NT2/D1 (cell line): ENCODE results near the gene NASP.

Source experiments
- DNase-seq: peaks from one replicate; pipeline ENCODE4 v3.0.0-alpha.2; 2011; ENCODE audit warnings: low read depth, low spot score
- H3K27me3 ChIP-seq: 2 replicates; pipeline ENCODE4 v1.6.0; 2011; ENCODE audit warnings: mild to moderate bottlenecking; ENCODE audit not compliant: insufficient read length, insufficient read depth
- H3K36me3 ChIP-seq: 2 replicates; pipeline ENCODE4 v1.6.1; 2011; ENCODE audit warnings: mild to moderate bottlenecking, low read length, mixed read lengths; ENCODE audit not compliant: insufficient read depth, insufficient read length
- H3K4me1 ChIP-seq: 2 replicates; pipeline ENCODE4 v1.5.1; 2011; ENCODE audit not compliant: insufficient read depth, insufficient read length
- H3K4me3 ChIP-seq: 2 replicates; pipeline ENCODE4 v1.5.1; 2011; ENCODE audit warnings: low read depth; ENCODE audit not compliant: insufficient read length
- H3K9ac ChIP-seq: 2 replicates; pipeline ENCODE4 v1.6.0; 2011; ENCODE audit warnings: low read depth; ENCODE audit not compliant: insufficient read length
- H3K9me3 ChIP-seq: 2 replicates; pipeline ENCODE4 v1.5.1; 2011; ENCODE audit warnings: mild to moderate bottlenecking, low read length; ENCODE audit not compliant: insufficient read depth
- SUZ12 ChIP-seq: IDR thresholded peaks from 2 replicates; pipeline ENCODE4 v1.6.1; 2011; ENCODE audit not compliant: insufficient read length, insufficient read depth; ENCODE audit errors: extremely low read depth
- YY1 ChIP-seq: IDR thresholded peaks from 2 replicates; pipeline ENCODE4 v1.6.1; 2011; ENCODE audit not compliant: insufficient read length, insufficient read depth
- ZNF274 ChIP-seq: IDR thresholded peaks from 2 replicates; pipeline ENCODE4 v1.6.1; 2011; ENCODE audit warnings: mild to moderate bottlenecking, low read depth, low read length

The NASP gene

GRCh38 chr1:45643978-45644377 lies 60.1 kb downstream of the NASP start:
- Histone ChIP-seq H3K27me3 (no peaks in the 10 kb centered on the region), H3K4me1 (no peaks in the 10 kb centered on the region), H3K9ac (no peak overlapping the region), H3K9me3 (no peaks in the 10 kb centered on the region), H3K4me3 (no peak overlapping the region), H3K36me3 (peaks cover 85% of the 10 kb centered on the region)
- no peak for DNase-seq
- TF ChIP-seq YY1 (no peak), ZNF274 (no peak), SUZ12 (no peak)

GRCh38 chr1:45644661-45645060 lies 60.8 kb downstream of the NASP start:
- H3K4me1 ChIP-seq = no peaks in the 10 kb centered on the region
- DNase-seq = no peak
- H3K4me3 ChIP-seq = no peak overlapping the region
- H3K9ac ChIP-seq = no peak overlapping the region
- H3K36me3 ChIP-seq = peaks cover 85% of the 10 kb centered on the region
- no peaks in the 10 kb centered on the region for H3K9me3 ChIP-seq
- TF ChIP-seq ZNF274 (no peak), SUZ12 (no peak), YY1 (no peak)
- H3K27me3 ChIP-seq = no peaks in the 10 kb centered on the region

DNA sequence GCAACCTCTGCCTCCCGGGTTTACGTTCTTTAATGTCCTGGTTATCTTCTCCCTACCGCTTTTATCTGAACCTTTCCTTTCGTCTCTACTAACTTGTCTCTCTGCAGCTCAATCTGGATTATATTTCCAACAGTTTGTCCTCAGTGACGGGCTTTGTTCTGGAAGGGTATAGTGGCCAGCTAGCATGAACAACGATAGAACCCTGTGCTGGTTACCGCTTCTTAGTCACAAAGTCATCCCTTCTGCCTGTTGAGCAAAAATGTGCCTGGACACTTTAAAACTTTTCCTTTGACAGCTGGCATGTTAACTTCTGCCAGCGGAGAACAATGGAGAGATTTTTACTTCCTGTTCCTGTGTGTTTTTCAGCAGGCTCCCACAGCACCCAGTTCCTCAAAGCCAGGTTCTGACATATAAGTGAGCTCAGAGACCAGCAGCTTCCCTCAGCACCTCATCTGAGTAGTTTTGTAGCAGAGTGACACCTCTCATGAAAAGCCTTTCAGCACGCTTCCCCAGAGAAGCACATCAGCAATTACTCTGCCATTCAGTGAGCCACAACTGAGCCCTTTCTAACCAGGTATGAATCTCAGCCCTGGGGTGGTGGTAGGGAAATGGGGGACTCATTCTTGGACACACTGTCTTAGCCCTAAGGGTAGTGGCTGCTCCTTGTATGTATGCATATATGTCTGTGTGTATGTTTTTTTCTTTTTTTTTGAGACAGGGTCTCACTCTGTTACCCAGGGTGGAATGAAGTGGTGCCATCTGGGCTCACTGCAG lies 63.6 kb downstream of the NASP start:
- H3K36me3 ChIP-seq = peaks cover 86% of the 10 kb centered on the region
- H3K4me1 ChIP-seq = no peaks in the 10 kb centered on the region
- H3K4me3 ChIP-seq = no peak overlapping the region
- no peak for TF ChIP-seq ZNF274
- TF ChIP-seq YY1 = no peak
- no peak for TF ChIP-seq SUZ12
- DNase-seq = no peak
- no peaks in the 10 kb centered on the region for H3K9me3 ChIP-seq
- H3K27me3 ChIP-seq = no peaks in the 10 kb centered on the region
- H3K9ac ChIP-seq = no peak overlapping the region

- H3K9ac ChIP-seq = no peak overlapping the region
- no peaks in the 10 kb centered on the region for H3K9me3 ChIP-seq
- TF ChIP-seq YY1 (no peak), SUZ12 (no peak), ZNF274 (no peak)
- no peaks in the 10 kb centered on the region for H3K27me3 ChIP-seq
- no peak overlapping the region for H3K4me3 ChIP-seq
- no peaks in the 10 kb centered on the region for H3K4me1 ChIP-seq
- no peak for DNase-seq
- peaks cover 100% of the 10 kb centered on the region for H3K36me3 ChIP-seq
These were observed 70.9 kb downstream of the NASP start for GRCh38 chr1:45654540-45655280.

- Histone ChIP-seq H3K27me3 (no peaks in the 10 kb centered on the region), H3K4me1 (no peaks in the 10 kb centered on the region), H3K36me3 (peaks cover 96% of the 10 kb centered on the region), H3K9ac (no peak overlapping the region), H3K9me3 (no peaks in the 10 kb centered on the region), H3K4me3 (no peak overlapping the region)
- TF ChIP-seq SUZ12 (no peak), YY1 (no peak), ZNF274 (no peak)
- DNase-seq = no peak
These were observed 72.9 kb downstream of the NASP start for GRCh38 chr1:45656573-45657226.

DNA sequence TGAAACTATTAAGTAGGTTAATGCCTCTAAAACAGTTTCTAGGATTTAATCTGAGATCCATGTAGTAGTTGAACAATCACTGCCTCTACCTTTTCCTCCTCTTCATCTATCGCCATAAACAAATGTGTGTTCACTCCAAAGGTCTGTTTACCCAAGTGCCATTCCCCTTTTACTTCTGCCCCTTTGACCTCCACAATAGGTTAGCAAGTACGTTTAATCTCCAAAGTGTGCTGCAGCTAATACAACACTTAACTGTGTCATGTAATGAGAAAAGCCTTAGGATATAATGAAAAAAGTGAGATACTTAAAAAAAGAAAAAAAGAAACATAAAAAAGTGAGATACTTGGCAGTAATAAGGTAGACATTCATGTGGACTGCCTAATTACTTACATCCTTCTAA lies 74.3 kb downstream of the NASP start:
- TF ChIP-seq YY1 (no peak), ZNF274 (no peak), SUZ12 (no peak)
- H3K4me3 ChIP-seq = no peak overlapping the region
- no peak for DNase-seq
- H3K27me3 ChIP-seq = no peaks in the 10 kb centered on the region
- H3K36me3 ChIP-seq = peaks cover 86% of the 10 kb centered on the region
- no peaks in the 10 kb centered on the region for H3K9me3 ChIP-seq
- H3K4me1 ChIP-seq = no peaks in the 10 kb centered on the region
- no peak overlapping the region for H3K9ac ChIP-seq

GRCh38 chr1:45659222-45659621 lies 75.4 kb downstream of the NASP start:
- no peak for TF ChIP-seq SUZ12
- TF ChIP-seq YY1 = no peak
- TF ChIP-seq ZNF274 = no peak
- Histone ChIP-seq H3K4me1 (no peaks in the 10 kb centered on the region), H3K9ac (no peak overlapping the region), H3K9me3 (no peaks in the 10 kb centered on the region), H3K36me3 (peaks cover 75% of the 10 kb centered on the region), H3K4me3 (no peak overlapping the region), H3K27me3 (no peaks in the 10 kb centered on the region)
- no peak for DNase-seq
